HG03064 (cell line): Measurements from ENCODE around the gene GTF3C5.
"Not testable (repeated sequence)": the region's sequence is repeated elsewhere in the genome, so short reads cannot be mapped to it uniquely, and the experiment has no call there.

Experiments used
- ATAC-seq: cut with Tn5 transposase; IDR thresholded peaks from one replicate; pipeline ENCODE4 v1.9.1; 2021; ENCODE audit warnings: low read depth; ENCODE audit not compliant: unreplicated experiment

Gene GTF3C5

DNA sequence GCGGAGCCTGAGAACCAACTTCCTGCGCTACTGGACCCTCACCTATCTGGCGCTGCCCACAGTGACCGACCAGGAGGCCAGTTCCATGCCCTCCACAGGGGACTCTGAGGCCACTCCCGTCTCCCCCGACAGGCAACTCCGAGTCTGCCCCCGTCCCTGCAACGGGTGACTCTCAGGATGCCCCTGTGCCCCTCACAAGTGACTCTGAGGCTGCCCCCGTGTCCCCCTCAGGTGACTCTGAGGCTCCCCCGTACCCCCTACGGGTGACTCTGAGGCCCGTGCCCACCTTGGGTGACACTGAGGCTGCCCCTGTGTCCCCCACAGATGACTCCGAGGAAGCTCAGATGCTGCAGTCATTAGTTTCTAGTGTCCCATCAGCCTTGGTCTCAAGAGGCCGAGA, 56.1 kb downstream of the GTF3C5 start:
- no peak for ATAC-seq

DNA sequence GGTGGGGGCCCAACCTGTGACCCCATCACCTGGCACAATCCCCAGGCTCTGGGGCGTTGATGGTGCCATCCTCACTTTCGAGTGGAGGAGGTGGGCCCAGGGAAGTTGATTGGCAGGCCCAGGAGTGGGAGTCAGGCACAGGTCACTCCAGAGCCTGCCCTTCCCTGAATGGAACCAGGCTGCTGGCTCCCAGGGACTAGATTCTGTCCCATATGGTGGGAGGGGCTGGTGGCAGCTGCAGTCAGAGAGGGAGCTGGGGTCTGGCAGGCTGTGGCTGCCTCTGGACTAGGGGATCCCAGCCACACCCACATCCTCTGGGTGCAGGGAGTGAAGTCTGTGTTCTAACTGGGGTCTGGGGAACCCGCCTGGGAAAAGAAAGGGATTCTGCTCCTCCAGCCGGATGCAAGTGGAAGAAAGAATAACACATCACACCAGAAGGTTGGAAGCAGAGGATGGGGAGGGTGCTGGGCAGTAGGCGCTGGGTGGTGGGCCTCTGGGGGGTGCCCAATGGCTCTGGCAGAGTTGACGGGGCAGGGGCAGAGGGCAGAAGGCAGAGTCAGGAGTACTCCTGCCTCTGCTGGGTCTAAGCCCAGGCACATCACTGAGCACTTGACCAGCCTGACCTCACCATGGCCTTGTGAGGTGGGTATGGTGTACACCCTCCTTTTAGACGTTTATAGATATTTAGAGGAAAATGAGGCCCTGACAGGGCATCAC, 56.8 kb downstream of the GTF3C5 start:
- ATAC-seq: no peak

DNA sequence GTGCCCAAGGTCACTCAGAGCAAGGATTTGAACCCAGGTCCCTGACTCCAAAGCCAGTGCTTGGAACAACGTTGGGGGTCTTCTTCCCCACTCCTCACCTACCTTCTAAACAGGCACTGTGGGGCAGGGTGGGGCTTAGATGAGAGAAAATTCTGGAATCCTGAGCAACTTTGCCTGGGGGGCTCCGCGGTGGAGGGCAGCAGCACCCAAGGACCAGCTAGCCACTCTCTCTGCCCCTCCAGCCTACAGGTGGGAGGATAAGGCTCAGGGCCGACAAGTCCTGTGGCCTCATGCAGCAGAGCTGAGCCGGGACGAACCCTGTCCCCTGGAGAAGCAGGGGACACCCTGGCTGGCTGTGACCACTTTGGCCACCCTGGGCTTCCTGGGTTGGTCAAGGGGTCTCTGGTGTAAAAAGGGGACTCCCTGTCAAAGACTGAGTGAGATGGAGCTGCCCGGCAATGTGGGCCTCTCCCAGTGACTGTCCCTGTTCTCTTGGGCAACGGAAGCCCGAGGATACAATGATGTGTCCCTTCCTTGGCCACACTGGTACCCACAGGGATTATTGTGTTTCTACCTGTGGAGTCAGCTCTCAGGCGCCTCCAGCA, 57.5 kb downstream of the GTF3C5 start:
- no peak for ATAC-seq

DNA sequence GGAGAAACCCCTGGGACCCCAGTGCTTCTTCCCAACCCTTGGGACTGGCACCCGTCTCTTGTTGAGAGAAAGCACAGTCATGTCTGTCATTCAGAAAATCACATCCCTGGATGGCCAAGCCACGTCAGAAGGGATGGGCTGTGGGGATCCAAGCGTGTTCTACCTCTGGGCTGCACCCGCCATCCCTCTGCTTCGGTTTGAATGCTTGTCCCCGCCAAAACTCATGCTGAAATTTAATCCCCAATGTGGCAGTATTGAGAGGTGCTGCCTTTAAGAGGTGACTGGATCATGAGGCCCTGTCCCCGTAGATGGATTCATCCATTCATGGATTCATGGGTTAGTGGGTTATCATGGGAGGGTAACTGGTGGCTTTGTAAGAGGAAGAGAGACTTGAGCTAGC, 58.0 kb downstream of the GTF3C5 start:
- ATAC-seq: no peak

DNA sequence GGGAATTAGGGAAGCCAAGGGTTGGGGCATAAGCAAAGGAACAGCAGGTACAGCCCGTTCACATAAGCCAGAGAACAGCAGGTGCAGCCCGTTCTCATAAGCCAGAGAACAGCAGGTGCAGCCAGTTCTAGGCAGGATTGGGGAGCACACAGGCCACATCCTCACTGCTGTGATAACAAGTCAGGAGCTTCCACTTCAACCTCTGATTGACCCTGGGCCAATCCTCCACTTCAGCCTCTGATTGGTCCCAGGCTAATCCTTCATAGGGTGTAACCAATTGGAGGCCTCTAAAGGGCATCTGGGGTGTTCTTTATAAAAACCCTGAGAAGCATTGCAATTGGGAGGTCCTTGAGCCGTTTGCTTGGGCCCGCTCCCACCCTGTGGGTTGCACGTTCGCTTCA, 58.5 kb downstream of the GTF3C5 start:
- no peak for ATAC-seq

DNA sequence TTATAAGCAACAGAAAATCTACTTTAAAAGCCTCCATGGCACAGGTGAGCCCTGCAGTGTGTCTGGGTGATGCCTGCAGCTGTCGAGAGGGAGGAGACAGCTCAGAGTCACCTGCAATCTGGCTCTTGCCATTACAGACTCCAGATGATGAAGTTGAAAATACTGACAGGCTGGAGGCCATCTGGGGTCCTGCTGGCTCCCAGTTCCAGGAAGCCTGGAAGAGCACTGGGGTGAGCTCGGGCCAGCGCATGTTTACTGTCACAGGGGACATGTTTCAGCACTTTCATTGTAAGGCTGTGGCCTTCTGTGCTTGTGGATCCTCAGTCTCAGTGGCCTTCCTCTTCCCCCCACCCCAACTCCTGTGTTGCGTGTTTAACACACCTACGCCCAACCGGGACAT, 59.4 kb downstream of the GTF3C5 start:
- no peak for ATAC-seq

DNA sequence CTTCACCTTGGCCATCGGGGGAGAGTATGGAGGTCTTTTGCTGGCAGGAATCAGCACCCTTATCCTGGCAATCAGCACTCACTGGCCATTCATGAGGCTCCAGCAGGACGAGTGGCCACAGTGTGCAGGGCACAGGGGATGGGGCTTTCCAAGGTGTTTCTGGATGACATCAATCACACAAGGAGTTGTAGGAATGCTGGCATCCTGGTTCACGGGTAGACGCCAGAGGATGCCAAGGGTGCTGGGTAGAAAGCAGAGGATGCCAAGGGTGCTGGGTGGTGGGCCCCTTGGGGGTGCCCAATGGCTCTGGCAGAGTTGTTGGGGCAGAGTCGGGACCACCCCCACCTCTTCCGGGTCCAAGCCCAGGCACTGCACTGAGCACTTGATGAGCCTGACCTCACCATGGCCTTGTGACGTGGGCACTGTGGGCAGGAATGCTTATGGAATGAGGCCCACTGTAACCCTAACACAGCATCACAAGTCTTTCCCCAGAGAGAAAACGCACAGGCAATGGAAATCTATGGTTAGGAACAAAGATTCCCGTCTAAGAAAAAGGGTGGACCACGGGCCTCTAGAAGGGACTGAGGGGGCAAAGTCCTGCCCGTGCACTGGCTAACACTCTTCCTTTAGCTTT, 60.1 kb downstream of the GTF3C5 start:
- no peak for ATAC-seq

DNA sequence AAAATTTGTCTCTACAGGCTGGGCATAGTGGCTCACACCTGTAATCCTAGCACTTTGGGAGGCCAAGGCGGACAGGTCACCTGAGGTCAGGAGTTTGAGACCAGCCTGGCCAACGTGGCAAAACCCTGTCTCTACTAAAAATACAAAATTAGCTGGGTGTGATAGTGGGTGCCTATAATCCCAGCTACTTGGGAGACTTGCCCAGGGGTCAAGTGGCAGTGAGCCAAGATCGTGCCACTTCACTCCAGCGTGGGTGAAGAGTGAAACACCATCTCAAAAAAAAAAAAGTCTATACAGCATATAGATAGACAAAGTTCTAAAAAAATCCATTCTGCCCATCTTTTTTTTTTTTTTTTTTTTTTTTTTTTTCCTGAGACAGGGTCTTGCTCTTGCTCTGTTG, 63.6 kb downstream of the GTF3C5 start:
- not testable (repeated sequence) for ATAC-seq

DNA sequence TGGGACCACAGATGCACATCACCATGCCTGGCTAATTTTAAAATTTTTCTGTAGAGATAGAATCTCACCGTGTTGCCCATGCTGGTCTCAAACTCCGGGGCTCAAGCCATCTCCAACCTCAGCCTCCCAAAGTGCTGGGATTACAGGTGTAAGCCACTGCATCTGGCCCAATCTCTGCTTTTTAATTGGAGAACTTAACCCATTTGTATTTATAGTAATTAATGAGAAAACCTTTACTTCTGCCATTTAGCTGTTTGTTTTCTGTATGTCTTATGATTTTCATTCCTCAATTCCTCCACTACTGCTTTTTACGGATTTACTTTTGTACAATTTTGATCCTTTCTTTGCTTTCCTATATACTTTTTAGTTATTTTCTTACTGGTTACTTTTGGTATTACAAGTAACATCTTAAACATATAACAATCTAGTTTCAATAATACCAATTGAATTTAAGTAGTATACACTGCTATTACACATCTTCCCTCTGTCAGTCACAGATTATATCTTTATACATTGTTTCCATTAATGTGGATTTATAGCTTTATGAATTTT, 64.1 kb downstream of the GTF3C5 start:
- ATAC-seq: no peak

DNA sequence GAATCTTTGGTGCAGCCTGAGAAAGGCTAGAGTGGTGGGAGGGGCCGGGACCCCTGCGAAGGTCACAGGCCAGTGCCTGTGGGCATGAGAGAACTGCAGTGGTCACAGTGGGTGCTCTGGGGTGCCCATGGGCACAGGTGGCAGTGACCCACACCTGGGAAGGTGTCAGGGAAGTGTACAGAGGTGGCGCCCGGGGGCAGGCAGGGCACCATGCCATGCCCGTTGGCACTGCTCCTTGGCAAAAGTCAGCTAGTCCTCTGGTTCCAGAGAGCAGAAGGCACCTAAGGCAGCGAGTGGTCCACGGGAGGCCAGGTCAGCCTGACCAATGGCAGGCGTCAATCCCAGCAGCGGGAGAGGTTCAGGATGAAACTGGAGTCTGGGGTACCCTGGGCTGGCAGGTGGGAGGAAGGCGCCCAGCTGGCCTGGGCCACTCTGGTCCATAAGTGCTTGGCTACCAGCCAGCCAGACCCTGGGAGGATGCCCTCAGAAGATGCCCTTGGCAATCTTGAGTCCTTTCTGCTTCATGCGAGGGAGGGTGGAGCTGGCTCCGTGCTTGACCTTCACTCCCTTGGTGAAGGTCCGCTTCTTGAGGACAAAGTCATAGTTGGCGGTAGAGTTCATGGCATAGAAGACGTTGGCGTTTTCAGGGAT, 67.4 kb downstream of the GTF3C5 start:
- ATAC-seq: no peak

DNA sequence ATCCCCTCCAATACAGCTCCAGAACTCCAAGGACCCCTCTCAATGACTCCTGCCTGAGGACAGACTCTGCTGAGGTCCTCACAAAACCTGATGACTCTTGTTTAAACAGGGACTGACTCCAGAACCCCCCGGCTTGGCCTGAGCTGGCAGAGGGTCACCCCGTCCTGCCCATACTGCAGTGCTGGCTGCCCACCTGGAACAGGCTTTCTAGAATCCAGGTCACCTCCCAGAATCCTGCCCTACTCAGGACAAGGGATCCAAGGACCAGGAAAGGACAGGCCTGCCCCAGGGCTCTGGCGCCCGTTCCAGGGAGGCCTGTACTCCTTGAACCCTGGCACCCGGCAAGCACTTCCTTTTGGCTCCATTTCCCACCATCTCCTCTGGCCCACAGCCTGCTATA, 68.1 kb downstream of the GTF3C5 start:
- ATAC-seq: no peak

DNA sequence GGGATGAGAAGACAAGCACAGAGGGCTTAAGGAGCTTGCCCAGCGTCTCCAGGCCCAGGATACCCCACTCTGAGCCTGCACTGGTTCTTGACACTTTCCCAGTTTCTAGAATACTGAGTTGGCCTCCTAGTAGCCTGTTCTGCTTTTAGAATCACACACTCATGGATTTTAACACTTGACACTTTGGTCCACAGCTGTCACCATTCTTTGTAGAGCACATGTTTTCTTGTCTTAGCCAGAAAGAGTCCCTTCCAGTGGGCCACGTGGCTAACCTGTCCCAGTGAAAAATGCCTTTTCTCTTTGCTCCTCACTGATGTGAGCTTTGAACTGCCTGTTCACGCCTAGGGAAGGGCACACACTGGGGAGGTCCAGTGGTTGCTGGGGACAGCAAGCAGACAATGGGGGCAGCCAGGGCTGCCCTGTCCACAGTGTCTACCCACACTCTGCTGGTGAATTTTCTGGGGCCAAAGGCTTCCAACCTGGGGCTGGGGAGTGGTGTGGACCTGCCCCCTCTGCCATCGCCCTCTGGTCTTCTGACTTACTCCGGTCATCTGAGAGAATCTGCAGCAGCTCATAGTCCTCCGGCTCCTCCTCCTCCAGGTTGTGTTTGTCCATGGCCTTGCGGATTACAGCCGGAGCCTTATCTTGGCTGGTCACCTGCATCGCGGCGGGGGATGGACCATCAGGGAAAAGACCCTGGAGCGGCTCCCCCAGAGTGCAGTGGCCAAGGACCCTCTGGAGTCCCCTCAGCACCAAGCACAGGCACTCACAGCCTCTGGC, 69.1 kb downstream of the GTF3C5 start:
- ATAC-seq: no peak

DNA sequence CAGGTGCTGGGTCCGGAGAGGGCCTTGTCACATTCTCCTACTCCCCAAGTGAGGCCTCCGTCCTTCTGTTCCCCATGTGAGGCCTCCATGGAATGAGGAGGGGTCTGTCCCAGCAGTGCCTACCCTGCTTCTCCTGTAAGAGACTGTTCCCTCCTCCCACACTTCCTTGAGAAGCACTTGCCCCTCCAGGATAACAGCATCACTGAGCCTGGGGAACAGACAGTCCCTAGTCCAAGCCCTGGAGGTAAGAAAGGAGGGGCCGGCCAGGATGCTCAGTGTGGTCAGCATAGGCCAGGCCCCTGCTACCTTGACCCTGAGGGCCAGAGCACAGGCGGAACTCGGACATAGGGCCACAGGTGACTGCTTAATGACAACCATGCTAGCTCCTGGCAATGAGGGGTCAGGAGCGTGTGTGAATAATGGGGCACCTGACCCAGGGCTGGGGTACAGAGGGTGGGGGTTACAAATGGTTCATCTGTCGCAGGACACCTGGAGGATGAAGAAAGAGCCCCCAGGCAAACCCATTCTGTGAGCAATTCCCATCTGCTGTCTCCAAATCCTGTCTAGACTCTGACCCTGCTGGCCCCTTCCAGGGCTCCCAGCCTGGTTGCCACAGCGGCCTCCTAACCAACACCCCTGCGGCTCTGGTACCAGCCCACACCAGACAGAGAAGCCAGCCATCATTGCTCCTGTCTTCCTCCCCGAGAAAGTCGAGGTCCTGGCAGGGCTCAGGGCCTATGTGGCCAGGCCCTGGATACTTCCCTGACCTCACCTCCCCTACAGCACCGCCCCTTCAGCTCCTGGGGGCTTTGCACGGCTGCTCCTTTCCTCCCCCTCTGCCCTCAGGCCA, 69.9 kb downstream of the GTF3C5 start:
- ATAC-seq: no peak

DNA sequence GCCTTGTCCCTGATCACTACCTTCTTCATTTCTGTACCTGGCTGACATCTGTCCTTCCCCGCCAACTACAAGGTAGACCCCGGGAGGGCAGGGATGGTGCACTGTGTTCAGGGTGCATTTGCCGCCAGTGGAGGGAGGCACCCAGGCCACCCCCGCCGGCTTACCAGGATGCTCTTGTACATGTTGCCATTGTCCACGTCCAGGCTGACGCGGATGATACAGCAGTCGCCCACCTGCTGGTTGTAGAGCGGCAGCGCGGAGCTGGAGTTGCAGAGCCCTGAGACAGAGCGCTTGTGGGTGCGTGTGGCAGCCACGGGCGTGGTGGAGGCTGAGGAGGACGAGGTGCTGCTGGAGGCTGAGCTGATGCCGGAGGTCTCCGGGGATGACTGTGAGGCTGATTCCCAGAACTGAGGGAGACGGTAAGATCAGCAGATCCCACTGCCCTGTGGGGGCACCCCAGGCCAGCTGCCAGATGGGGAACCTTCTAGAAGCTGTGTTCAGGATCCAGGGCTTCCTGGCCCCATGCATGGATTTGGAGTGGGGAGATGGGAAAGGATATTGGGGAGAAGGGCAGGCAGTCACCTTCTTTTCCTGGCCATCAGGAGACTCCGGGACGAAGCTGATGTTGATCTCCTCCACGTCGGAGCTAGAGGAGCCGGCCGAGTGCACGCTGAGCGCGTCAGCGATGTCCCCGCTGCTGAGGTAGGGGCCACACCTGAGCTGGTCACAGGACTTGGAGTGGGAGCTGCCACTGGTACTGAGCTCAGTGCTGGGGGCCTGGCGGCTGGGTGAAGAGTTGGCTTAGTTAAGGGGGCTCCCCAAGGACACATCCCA, 70.8 kb downstream of the GTF3C5 start:
- ATAC-seq: no peak

DNA sequence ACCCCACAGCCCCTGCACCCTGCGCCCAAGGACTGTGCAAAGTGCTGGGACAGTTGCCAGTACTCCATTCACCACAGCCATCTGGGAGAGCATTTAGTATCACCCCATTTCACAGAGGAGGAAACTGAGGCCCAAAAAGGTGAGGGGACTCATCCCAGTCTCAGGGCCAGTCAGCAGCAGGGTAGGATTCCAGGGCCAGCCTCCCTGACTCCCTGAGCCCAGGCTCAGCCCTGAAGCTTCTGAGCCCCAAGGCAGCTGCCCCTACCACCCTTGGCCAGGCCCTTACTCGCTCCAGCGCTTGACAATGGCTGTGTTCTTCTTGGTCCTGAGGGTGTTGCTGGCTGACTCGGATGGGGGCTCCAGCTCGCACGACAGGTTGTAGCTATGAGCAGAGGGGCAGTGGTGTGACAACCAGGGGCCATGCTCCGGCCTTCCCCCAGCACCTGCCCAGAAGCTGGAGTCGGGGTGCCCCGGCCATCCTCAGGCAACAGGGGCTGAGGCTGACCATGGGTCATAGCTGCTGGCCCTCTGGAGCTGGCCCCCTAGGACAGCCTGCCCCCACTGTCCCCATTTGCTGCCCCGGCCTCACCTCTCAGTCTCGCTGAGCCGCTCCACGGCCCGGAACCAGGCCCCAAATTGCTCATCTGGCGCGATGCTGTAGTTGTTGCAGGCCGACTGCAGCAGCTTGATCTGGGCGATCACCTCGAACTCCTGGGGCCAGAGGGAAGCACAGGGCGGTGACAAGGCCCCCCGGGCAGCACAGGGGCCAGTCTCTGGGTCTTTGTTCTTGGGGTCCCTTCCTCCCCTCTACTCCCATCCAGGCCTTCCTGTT, 71.6 kb downstream of the GTF3C5 start:
- ATAC-seq: no peak

DNA sequence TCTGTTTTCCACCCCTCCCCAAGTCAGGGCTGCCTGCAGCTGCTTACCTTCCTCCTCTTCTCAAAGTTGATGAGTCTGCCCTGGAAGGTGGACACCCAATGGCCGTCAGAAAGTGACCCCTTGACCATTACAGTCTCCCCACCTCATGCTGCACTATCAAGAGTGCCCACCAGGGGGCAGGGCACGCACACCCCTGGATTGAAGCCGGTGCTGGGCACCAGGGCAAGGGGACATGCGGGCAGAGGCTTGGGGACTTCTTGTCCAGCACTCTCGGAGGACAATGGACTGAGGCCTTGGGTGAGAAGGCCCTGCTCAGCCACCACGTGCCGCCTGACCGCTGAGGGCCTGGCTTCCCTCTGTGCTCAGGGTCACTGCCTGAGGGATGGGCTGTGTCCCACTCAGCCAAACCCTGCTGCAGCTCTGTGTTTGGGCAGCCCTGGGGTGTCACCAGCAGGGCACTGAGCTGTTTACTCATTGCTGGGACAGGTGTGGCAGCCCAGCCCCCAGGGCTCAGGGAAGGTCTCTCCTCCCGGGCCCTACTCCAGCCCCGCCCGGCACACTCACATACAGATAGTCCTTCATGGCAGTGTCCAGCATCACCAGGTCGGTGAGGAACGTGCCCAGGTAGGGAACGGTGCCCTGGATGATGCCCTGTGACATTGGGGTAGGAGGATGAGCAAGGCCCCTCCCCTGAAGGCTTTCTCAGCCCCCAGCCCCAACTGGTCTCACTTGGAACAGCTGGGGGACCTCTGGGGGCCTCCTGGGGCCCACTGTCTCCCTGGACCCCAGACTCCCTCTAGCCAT, 72.6 kb downstream of the GTF3C5 start:
- ATAC-seq: no peak

DNA sequence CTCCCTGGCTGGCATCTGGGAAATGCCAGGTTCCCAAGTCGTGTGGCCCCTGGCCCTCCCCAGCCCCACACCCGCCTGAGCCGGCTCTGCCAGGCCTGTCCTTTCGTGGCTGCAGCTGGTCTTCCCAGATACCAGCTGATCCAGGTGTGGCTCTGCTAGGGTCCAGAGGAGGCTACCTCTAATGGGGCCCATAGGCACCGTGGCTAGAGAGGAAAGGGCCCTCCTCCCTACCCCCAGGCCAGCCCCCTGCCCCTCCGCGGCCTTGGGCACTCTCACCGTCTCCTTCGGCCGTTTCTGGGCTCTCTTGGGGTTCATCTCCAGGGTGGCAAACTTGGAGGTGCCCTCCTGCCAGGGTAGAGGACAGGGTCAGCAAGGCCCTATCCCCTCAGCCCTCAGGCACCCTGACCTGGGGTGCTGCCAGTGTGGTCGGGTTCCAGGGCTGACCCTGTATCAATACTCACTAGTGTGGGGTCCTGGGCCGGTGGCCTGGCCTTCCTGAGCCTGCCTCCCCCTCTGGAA, 73.2 kb downstream of the GTF3C5 start:
- ATAC-seq: no peak
